Measurements from ENCODE around the gene LRRIQ4.

LRRIQ4 gene

DNA sequence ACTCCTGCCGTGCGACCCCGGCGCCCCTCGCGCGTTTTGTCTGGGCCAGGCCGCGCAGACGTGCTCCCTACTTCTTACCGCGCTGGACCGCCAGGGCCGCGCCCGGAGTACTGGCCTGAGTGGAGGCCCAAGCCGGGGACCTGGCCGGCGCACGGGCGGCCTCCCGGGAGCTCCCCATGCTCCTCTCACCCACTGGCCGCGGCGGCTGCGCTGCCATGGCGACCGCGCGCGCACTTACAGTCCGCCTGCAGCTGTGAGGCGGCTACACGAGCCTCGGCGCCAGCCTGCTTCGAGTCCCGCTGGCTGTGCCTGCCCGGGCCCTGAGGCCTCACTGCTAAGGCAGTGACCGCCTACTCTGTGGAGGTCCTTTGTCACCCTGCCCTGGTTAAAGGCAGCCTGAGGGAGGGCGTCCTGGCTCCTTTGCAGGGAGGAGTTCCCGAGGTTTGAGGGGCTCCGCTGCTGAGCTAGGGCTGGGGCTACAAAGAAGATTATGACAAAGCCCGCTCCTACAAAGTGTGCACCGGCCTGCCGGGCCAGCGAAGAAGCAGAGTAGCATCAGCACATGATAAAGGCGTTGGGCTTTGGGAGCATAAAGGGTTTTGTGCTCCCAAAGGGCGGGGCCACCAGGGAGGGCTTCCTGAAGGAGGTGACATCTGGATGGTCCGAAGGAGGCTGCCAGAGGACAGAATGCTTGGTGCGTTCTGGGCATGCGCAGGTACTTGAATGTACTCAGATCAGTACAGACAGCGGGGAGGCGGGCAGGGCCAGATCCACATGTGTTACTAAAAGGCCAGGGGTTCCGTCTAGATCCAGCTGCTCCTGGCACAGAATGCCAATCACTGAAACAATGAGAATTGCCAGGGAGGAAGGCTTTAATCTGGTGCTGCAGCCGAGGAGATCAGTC, at the start of gene LRRIQ4, which contains the start of gene LRRC34:
LRRIQ4 (plus strand) TSS at position 539 of the 904 bp plus-strand sequence. CDS start 9,052 bp downstream, outside the sequence.
LRRC34 (minus strand) TSS at position 573 of the 904 bp plus-strand sequence; CDS start at position 217, 356 bp downstream.
- DNase-seq, result peak; percentile 93

DNA sequence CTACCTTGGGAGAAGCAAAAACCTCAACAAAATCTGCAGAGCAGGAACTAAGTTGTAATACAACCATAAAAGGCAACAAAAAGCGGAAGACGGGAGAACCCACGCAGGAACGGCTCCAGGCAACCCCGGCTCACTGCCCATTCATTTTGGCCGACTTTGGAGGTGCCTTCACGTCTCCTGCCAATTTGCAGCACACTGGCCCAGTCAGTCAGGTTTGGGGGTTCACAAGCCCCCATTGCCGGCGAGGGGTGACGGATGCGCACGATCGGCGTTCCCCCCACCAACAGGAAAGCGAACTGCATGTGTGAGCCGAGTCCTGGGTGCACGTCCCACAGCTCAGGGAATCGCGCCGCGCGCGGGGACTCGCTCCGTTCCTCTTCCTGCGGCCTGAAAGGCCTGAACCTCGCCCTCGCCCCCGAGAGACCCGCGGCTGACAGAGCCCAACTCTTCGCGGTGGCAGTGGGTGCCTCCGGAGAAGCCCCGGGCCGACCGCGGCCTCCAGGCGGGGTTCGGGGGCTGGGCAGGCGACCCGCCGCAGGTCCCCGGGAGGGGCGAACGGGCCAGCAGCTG, 48.3 kb upstream of the LRRIQ4 start:
- DNase-seq, result peak; percentile 62

DNA sequence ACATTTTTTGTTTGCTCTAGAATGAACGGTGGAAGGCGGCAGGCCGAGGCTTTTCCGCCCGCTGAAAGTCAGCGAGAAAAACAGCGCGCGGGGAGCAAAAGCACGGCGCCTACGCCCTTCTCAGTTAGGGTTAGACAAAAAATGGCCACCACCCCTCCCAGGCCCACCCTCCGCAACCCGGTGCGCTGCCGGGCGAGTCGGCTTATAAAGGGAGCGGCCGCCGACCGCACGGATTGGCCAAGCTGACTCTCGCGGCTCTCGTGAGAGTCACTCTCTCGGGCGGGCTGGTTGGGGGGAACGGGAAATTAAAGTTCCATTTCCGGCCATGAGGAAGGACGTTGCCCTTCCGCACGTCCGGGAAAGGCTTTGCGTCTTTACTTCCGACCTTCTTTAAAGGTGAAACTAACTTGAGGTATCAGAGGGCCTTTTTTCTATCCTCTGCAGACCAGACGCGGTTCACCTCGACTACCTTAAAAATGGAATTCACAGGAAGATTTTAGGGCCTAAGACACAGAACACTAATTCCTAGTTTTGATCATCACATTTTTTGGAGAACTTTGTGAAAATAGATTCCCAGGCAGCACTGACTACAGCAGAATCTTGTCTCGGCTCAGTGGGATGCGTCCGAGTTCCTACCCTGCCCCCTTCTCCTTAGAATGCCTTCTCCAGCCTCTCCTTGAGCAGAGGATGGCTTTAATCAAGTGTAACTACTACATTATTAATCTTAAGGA, 47.6 kb upstream of the LRRIQ4 start, which contains the start of gene TERC:
TERC (minus strand) TSS at position 179 of the 731 bp plus-strand sequence.
- DNase-seq, result peak; percentile 99

DNA sequence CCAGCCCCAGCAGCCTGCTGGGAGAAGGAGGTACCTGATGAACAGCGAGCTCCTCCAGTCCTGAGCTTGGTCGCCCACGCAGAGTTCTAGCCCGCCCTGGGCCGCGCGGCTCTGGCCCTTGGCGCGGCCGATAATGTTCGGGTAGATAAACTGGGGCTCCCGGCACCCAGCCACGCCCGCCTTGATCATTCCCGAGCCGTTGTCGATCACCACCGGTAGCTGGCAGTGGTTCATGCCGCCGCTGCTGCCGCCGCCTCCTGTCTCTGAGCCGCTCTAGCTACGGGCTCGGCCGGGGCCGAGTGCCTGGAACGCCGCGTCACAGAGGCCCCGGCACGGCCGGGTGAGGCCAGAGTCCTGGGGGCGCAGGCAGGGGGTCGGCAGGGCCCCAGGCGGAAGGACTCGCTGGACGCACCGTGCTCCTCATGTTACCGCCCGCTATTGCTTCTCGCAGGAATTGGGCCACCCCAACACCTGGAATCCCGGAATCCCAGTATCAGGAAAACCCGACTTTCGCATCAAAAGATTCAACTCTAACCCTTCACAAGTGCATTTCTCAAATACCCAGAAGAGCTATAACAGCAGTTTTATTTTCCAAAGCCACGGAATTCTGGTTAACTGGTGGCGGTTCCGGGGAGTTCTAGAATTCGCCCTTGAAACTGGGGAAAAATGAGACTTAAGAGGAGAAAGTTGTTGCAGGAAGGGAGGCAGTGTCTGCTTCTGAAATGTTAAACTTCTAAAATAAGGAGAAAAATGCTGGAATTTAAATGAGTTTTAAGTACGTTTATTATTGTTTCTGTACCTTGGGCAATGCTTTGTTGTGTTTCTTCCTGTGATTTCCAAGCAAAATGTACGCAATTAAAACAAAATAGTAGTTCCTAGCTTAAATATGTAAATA, 43.1 kb upstream of the LRRIQ4 start, which contains the start of gene ACTRT3:
ACTRT3 (minus strand) TSS at position 275 of the 895 bp plus-strand sequence; CDS start at position 234, 41 bp downstream.
- no peak for DNase-seq

DNA sequence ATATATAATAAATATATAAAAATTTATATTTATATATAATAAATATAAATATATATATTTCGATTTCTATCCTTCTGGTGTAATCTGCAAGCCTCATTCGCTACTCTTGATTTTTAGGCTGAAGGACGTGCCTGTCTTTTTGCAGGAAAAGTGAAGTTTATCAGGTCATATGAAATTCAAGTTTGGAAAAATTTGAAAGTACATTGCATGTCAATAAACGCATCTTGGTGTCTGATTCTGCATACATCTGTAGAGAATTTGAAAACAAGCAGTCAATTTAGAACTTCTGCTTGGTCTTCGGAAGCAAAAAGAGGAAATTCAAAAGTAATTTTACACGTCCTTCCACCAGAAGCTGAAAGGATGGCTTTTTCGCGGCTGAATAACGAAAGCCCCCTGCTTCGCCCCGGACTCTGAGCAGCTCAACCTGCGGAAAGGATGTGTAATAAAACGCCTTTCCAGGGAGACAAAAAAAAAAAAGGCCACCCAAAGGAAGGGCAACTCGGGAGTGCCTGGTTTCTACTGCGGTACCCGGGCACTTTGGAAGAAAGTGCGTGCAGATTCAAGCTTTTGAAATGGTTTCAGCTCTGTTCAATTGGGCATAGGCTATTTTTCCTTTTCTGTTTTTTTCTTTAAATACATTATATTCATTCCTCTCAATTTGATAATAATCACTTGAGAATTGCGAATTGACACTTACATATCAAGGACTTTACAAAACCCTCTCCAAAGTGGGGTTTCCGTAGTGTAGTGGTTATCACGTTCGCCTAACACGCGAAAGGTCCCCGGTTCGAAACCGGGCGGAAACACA, 41.0 kb upstream of the LRRIQ4 start:
- peak; percentile 97 for DNase-seq

GRCh38 chr3:169772305-169772896, 40.3 kb upstream of the LRRIQ4 start:
- DNase-seq, result peak; percentile 97

GRCh38 chr3:169772897-169773816, 39.5 kb upstream of the LRRIQ4 start, which contains the start of gene MYNN:
Gene MYNN, plus strand, starts transcription at chr3:169773396. Its CDS starts 900 bp downstream, at chr3:169774296.
- DNase-seq, result peak; percentile 98

DNA sequence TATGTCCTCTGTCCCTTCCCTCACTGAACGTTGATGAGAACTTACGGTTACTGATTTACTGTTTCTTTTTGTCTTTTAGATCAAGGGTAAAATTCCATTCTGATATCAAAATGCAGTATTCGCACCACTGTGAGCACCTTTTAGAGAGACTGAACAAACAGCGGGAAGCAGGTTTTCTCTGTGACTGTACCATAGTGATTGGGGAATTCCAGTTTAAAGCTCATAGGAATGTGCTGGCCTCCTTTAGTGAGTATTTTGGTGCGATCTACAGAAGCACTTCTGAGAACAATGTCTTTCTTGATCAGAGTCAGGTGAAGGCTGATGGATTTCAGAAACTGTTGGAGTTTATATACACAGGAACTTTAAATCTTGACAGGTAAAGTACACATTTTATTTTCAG, 38.5 kb upstream of the LRRIQ4 start:
- DNase-seq, result no peak

DNA sequence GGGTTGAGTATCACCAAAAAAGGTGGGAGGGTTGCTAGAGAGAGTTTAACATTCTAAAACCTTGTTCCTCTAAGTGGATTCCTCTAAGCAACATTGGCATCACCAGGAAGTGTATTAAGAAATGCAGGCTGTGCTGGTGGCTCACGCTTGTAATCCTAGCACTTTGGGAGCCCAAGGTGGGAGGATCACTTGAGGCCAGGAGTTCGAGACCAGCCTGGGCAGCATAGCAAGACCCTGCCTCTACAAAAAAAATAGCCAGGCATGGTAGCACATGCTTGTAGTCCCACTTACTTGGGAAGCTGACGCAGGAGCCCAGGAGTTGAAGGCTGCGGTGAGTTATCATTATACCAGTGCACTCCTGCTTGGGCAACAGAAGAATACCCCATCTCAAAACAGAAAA, 34.8 kb upstream of the LRRIQ4 start:
- no peak for DNase-seq

DNA sequence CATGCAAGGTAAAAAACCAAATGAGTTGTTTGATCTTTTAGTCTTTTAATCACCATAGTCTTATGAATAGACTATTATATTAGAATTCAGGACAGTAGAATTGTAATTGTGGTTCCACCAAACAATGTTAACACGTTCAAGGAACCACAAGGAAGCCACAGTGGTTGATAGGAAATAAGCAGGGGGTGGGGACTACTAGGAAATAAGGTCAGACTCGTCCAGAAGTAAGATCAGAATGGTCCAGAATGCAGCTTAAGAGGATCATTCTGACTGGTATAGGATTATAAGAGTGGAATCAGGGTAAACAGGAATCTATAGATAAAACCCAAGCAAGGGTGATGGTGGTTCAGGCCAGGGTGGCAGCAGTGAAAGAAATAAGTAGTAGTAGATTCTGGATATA, 31.9 kb upstream of the LRRIQ4 start:
- DNase-seq, result no peak

DNA sequence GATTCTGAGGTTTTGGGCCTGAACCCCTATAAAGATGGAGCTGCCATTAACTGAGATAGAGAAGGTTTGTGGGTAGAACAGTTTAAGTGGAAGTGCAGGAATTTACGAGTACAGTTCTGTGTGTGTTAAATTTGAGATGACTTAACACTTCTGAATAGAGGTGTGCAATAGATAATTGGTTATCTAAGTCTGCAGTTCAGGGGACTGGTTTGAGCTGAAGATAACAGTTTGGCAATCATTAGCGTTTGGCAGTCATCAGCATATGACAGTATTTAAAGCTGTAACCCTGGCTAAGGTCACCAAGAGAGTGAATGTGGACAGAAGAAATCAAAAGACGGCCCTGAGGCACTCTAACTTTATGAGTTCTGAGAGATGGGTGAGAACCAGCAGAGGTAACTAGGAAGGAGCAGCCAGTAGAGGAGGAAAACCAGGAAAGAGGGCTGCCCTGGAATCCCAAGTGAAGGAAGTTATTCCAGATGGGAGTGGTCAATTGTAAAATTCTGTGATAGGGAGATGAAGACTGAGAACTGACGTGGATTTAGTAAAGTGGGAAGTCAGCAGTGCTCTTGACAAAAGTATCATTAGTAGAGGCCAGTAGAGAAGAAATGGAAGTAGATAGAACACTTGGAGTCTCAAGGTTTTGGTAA, 31.3 kb upstream of the LRRIQ4 start:
- no peak for DNase-seq

DNA sequence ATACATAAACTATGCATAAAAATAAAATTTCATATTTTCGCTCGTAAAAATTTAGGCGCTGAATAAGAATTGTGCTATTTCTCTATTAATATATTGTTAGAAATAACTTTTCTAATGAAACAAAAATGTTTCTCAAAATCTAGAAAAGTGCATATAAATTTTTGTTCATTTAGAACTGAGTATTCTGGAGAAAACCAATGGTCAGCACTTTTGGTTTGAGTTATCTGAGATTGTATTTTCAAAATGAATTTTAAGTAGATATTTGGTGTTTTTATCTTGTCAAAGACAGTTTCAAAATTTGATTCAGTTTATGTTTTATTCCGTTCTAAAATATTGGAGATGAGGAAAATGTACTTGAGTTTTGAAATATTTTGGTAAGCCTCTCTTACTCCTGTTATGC, 25.6 kb upstream of the LRRIQ4 start:
- no peak for DNase-seq

DNA sequence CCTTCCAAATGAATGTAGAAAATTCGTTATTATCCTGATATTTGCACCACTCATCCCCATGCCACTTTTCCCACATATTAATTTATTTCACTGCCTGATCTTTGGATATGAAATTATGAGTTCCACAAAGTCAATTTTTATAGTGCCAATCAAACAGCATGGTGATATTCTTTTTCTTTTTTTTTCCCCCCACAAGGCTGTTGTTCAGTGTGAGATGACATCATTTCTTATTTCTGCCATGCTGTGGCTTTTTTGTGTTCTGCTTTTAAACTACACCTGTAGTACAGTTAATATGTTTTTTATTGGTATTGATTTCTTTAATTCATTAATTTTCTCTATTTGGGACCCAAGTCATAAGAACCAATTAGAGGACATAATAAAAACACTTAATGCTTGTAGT, 24.9 kb upstream of the LRRIQ4 start:
- DNase-seq, result no peak

DNA sequence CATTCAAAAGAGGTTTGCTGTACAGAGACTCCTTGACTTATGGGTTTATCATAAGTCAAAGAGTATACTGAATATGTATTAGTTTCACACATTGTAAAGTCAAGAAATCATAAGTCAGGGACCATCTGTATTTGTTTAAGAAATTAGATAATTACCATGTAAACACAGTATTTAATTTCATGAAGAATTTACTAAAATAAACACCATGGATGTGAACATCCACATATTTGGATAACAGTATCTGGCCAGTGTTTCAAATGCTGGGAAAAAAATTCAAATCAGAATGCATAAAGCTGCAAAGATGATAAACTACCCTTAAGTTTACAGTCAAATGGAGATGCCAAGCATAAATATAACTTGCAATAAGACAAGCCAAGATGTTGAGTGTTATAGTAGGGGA, 22.5 kb upstream of the LRRIQ4 start:
- DNase-seq, result no peak

GRCh38 chr3:169790687-169791429, 21.8 kb upstream of the LRRIQ4 start:
- no peak for DNase-seq

- DNase-seq, result no peak
Observed at GRCh38 chr3:169792359-169792758, 20.3 kb upstream of the LRRIQ4 start.

DNA sequence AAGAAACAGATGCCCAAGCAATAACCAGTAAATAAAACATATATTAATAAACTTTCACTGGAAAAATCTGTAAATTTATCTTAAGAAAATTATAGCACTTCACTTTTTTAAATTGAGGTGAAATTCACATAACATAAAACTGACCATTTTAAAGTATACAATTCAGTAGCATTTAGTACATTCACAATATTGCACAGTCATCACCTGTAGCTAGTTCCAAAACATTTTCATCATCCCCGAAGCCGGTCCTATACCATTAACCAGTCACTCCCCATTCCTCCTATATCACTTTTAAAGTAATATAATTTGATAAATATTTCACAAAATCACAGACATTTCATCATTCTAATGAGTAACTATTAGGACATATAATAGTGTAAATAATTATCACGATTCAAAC, 8.0 kb upstream of the LRRIQ4 start:
- DNase-seq, result no peak

DNA sequence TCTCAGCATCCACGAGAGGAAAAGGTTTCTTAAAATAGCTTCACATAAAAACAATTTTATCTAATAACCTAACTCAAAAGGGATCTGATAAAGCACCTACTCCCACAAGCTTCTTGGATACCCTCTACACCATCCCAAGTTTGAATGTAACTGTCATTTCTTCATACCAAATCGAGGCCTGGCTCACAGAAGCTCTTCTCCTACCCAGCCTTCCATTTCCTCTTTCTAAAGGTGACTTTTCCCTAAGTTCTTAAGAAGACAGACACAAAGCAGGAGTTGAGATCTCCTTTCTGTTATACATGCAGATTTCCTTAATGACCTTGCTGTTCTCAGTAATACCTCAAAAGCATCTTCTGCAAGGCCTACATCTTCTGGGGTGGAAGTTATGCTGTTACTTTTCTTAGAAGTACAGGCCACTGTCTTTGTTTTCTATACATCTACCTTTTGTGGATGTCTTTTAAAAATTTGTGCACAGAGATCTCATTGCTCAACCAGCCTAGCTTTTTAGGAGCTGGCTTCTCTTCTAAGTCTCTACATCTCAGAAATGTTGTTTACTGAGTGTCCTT, 3.4 kb upstream of the LRRIQ4 start:
- DNase-seq, result no peak
